HG02943 (cell line): Measurements from ENCODE around the gene IL1RAPL2.

ENCODE experiments used
- ATAC-seq: cut with Tn5 transposase; IDR thresholded peaks from one replicate; pipeline ENCODE4 v1.9.1; 2021; ENCODE audit warnings: mild to moderate bottlenecking, low read depth, moderate library complexity; ENCODE audit not compliant: unreplicated experiment

Gene IL1RAPL2

GRCh38 chrX:105241056-105241455, 675.1 kb downstream of the IL1RAPL2 start:
- ATAC-seq, result no peak

DNA sequence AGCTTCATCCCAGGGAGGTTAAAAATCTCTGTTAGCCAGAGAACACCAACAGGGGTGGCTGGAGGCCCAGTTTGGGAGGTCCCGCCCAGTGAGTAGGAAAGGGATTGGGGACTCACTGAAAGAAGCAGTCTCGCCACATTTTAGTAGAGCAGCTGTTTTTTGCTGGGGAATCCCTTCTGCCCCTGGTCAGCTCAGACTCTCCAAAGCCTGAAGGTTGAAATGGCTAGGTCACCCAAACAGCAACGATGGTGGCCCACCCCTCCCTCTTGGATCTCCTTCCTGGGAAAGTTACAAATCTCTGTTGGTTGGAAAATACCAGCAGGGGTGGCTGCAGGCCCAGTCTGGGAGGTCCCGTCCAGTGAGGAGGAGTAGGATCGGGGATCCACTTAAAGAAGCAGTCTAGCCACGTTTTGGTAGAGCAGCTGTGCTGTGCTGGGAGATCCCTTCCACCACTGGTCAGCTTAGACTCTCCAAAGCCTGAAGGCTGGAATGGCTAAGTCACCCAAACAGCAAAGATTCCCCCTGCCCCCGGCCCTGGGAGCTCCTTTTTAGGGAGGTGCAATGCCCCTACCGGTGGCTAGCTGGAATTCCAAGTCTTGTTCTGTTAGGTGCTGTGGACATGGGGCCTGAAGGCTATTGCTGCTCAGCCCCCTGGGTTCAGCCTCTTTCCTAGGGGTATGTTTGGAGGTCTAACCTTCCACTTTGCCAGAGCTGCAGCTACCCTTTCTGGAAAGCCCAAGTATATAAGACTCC, 694.5 kb downstream of the IL1RAPL2 start:
- ATAC-seq, result no peak

GRCh38 chrX:105263171-105263570, 697.2 kb downstream of the IL1RAPL2 start:
- ATAC-seq, result no peak

DNA sequence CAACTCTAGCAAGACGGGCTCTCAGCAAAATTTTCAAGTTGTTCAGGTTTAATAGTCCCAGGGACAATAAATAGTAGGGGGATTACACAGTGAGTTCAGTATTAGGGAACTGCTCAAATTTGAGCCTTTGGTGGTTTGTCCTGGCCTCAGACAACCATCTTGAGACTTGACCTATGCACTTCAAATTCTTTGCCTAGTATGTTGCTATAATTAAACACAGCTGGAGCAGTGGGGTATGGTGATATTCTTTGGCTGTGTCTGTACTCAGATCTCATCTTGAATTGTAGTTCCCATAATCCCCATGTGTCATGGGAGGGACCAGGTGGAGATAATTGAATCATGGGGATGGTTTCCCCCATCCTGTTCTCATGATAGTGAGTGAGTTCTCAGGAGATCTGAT, 697.8 kb downstream of the IL1RAPL2 start:
- ATAC-seq, result no peak

DNA sequence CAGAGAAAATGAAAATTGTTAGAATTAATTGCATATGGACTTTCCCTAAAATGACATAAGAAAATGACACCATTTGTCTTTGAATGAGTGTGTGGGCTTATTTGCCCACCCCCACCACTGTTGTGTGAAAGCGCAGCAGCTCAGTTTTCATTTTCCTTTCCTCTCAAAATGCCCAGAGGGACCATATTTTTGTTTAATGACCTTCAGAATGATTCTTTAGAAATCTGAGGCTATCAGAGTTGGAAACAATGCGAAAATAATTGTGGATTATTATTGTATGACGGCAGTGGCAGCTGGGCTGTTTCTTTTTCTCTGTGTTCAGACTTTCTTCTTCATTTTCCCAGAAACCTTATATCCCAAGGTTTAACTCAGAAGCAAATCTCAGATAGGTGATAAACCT, 699.1 kb downstream of the IL1RAPL2 start:
- no peak for ATAC-seq

- ATAC-seq, result no peak
Measured at GRCh38 chrX:105266456-105266855, 700.5 kb downstream of the IL1RAPL2 start.

DNA sequence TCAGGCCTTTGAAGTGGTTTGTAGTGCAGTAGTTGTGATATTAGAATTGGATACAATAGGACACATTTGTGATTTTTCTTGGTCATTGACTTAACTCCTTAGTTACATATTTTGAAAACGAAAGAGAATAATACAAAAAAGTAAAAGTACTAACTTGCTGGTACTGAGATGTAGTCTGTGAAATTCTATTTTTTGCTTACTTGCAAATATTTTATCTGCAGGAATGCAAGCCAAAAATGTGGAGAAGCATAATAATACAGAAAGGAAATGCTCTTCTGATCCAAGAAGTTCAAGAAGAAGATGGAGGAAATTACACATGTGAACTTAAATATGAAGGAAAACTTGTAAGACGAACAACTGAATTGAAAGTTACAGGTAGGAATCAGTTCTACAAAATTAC, 701.2 kb downstream of the IL1RAPL2 start:
- ATAC-seq, result no peak

DNA sequence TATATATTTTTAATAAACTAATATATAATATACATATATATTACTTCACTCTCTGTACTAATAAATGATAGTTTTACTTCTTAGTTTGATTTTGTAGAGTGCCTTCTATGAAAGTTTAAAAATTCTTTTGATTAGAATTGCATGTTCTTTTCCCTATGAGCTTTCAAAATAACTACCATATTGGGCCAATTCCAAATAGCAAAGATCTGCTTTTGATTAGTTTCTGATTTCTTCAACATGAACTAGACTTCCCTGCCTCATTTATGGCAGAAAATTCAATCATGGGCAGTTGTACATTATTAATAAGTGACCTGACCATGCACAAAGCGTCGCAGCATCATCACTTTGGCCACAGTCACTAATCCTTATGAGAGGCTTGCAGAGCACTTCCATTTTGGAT, 703.4 kb downstream of the IL1RAPL2 start:
- no peak for ATAC-seq

DNA sequence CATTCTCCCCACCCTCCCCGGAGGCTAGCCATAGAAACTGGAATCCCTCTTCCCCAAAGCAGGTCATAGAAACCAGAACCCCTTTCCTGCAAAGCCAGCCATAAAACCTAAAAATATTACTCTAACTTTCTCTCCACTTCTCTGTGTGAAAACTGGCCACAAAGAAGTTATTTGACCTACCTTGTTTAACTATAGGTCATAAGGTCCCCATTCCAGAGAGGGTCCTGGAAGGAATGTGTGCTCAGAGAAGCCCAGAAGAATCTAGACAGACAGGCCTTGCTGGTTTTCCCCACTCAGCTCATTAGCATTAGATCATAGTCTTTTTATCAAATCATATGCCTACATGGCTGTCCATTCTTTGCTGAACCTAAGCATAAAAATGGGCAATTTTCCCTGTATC, 707.3 kb downstream of the IL1RAPL2 start:
- ATAC-seq, result no peak

DNA sequence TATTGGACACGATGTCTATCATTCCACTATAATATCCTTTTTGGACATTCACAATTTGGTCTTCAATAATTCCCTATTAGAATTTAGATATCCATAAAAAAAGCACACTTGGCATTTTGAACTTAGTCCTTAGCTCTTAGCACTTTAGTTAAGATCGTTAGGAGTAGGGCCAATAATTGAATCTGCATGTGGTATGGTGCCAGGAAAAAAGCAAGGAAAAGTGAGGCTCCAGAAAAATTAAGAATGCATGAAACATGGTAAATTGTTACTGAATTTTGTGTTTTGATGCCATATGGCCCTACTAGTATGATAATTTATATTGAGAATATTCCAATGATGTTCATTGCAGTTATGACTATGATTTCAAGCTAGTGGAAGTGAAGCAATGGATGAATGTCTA, 708.1 kb downstream of the IL1RAPL2 start:
- no peak for ATAC-seq

GRCh38 chrX:105277132-105277531, 711.1 kb downstream of the IL1RAPL2 start:
- no peak for ATAC-seq

DNA sequence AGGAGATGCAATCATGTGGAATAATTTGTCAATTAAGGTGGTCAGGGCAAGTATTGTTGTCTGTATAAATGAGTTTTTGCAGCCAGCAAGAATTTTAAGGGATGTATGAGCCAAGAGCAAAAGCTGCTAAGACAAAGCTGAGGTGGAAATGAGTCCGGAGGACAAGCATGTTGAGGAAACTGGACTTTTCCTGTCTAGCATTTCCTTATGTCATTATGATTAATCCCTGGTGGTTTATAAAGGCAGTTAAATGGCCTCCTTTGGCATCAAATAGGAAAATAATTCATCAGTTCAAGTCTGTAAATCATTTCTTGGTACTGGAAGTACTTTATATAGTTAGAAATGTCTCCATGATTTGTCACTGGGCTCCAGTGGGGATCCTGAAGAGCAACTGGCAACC, 716.1 kb downstream of the IL1RAPL2 start:
- no peak for ATAC-seq

- no peak for ATAC-seq
Measured at GRCh38 chrX:105297041-105297440, 731.0 kb downstream of the IL1RAPL2 start.

DNA sequence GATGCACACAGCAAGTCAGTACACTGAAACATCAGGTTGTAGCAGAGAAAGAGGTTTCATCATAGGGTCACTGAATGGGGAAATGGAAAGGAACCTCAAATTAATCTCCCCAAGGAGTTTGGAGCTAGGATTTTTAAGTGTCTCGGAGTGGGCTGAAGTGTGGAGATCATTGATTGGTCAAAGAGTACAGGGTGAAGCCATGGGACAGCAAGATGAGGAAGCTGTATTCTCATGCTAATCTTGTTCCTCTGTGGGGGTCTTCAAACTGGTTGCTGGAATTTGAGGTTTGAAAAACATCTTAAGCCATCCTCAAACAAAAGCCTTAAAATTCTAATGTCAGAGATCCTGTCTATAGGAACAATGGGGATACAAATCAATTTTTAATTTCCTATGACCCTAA, 733.3 kb downstream of the IL1RAPL2 start:
- ATAC-seq, result no peak

- ATAC-seq, result no peak
Measured at GRCh38 chrX:105302246-105302645, 736.2 kb downstream of the IL1RAPL2 start.

GRCh38 chrX:105307762-105308161, 741.8 kb downstream of the IL1RAPL2 start:
- ATAC-seq, result no peak

DNA sequence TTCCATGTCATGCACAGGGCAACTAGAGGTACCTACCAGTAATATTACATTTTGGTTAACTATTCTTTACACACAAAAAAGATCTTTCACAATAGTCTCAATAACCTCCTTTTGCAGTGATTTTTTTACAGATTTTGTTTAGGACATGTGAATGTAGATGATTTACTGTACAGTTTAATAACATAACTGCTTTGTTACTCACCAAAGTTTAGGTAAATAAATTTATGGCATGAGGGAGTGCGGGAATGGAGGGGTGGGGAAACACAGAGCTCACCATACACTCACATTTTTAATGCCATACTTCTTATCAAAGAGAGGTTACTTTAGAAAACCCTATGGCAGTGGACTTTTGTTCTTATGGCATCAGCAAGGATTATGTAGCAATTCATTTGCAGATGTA, 747.6 kb downstream of the IL1RAPL2 start:
- ATAC-seq, result no peak

DNA sequence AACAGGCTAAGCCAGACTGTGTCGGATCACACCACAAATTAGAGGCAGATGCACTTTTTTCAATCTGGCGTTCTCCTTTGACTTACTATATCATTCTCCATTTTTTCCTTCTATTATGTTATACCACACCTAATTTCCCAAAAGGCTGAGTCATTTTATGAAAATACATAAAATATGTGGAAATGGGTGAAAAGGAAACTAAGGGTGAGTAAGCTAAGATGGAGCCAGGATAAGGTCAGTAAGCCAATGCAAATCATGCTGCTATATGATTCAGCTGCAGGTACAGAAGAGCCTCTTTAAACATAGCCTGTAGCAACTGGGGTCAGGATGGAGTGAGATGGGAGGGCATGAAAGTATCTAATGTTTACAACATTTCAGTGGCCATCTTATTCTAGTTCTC, 748.5 kb downstream of the IL1RAPL2 start:
- ATAC-seq, result no peak

DNA sequence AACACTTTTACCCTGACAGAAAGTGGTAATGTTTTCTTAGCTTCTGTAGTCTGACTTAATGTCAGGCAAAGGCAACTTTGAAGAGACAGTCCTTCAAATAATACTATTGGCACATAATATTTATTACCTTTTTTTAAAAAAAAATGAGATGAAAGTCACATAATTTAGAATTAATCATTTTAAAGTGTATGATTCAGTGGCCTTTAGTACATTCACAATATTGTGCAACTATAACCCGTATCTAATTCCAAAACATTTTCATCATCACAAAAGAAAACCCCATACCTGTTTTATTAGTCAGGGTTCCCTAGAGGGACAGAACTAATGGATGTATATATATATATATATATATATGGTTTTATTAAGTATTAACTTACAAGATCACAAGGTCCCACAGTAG, 749.2 kb downstream of the IL1RAPL2 start:
- ATAC-seq, result no peak

DNA sequence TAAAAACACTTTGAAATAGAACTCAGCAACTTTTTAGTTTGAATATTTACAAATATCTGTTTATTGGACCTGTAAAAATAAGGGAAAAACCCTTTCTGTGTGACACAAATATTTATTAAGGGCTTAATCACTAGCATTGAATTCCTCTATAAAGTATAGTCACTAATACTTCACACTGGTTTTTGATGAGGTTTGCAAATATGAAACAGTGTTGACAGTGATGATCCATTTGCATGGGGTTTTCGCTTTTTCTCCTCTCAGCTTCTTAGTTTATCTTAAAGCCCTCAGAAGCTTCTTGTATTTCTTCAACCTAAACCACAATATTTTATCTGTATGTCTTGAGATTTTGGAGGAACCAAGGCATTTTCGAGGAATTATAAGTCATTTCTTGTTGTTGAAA, 751.1 kb downstream of the IL1RAPL2 start:
- ATAC-seq, result no peak

DNA sequence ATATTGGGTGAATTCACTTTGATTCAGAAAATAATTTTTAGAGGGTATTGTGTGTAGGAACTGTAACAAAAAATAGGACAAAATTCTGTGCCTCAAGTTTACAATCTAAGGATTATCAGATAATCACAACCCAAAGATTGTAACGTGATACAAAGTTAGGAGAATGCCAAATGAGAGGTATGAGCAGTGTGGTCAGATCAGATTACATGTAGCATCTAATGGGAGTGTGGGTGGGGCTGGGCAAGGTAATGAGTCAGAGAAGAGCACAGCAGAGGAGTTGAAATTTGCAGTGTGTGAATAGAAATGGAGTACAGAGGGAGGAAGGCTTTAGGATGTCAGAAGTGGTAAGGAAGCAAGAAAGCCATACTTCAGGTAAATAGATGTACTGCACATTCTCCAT, 757.9 kb downstream of the IL1RAPL2 start:
- ATAC-seq, result no peak

- no peak for ATAC-seq
Measured at GRCh38 chrX:105328773-105329172, 762.8 kb downstream of the IL1RAPL2 start.

DNA sequence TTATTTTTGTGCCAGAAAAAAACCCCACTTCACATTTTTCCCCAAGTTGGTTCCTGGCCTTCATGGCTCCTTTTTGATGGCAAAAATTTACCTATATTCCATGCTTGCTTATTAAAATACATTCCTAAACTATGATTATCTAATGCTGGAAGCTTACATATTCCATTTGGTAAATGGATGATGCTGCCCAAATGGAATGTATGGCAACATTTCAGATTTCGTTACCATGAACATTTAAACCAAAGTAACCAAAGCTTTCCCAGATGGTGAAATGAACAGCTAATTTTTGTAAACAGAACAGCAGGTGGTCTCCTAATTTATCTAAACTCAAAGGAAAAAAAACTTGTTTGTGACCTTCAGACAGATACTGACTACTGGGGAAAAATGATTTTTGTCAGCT, 765.2 kb downstream of the IL1RAPL2 start:
- no peak for ATAC-seq
